Coronary artery (tissue), 2 donors: Measurements from ENCODE around the gene CADPS2.

Experiments
- DNase-seq: peaks from one replicate; pipeline ENCODE4 v3.0.0-alpha.2; 2017; ENCODE audit warnings: low spot score
- H3K27ac ChIP-seq, 2 donors: fragments of 200-600 bp; sonication (generic); one replicate each; pipeline ENCODE4 v1.5.1; 2016 to 2019
- H3K4me3 ChIP-seq: fragments of 200-600 bp; sonication (generic); 2 replicates; pipeline ENCODE4 v1.5.1; 2016; ENCODE audit warnings: mild to moderate bottlenecking, moderate library complexity
- TF ChIP-seq, protein P1 (sequence below): fragments of 200-600 bp; sonication (generic); IDR thresholded peaks from one replicate; pipeline ENCODE4 v1.5.1; 2019; ENCODE audit warnings: antibody characterized with exemption

CADPS2 gene

GRCh38 chr7:122724366-122724765 lies 161.9 kb downstream of the CADPS2 start:
- TF ChIP-seq, protein P1, sequence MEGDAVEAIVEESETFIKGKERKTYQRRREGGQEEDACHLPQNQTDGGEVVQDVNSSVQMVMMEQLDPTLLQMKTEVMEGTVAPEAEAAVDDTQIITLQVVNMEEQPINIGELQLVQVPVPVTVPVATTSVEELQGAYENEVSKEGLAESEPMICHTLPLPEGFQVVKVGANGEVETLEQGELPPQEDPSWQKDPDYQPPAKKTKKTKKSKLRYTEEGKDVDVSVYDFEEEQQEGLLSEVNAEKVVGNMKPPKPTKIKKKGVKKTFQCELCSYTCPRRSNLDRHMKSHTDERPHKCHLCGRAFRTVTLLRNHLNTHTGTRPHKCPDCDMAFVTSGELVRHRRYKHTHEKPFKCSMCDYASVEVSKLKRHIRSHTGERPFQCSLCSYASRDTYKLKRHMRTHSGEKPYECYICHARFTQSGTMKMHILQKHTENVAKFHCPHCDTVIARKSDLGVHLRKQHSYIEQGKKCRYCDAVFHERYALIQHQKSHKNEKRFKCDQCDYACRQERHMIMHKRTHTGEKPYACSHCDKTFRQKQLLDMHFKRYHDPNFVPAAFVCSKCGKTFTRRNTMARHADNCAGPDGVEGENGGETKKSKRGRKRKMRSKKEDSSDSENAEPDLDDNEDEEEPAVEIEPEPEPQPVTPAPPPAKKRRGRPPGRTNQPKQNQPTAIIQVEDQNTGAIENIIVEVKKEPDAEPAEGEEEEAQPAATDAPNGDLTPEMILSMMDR: no peak
- DNase-seq: no peak

DNA sequence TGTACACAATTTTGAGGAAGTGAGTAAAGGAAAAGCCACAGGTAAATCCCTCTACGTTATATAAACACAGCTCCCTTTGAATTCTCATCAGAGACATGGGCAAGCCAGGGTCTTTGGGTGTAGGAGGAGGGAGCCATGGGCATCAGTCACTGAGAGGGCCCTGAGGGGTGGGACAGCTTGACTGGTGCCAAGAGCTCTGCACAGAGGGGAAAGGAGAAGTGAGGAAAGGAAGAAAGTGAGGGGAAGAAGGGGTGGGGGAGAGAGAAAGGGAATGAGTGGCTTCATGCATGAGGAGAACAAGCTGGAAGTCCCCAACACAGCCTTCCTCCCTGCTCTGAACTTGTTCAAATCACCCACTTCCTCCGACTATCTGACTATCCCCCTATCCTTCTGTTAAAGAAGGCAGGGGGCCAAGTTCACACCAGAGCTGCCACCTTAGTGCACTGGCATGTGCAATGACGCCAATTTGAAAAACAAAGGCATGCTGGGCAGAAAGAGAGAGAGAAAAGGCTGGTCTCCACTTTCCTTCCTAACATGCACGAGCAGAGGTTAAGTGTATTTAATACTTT lies 167.2 kb downstream of the CADPS2 start:
- TF ChIP-seq, protein P1: no peak
- Histone ChIP-seq H3K27ac (no peak overlapping the region), H3K4me3 (no peak overlapping the region)
- no peak for DNase-seq

More at GRCh38 chr7:122724366-122724765, 161.9 kb downstream of the CADPS2 start:
- Histone ChIP-seq H3K27ac (no peak overlapping the region), H3K4me3 (no peak overlapping the region)

GRCh38 chr7:122717356-122718089 lies 168.7 kb downstream of the CADPS2 start:
- TF ChIP-seq, protein P1: no peak
- no peak overlapping the region for H3K27ac ChIP-seq
- DNase-seq: no peak
- no peak overlapping the region for H3K4me3 ChIP-seq

- no peak for DNase-seq
- Histone ChIP-seq H3K27ac (no peak overlapping the region), H3K4me3 (no peak overlapping the region)
- TF ChIP-seq, protein P1: no peak
Measured at GRCh38 chr7:122715183-122715582, 171.1 kb downstream of the CADPS2 start.

- TF ChIP-seq, protein P1: no peak
- no peak overlapping the region for H3K27ac ChIP-seq
- no peak overlapping the region for H3K4me3 ChIP-seq
- no peak for DNase-seq
Measured at GRCh38 chr7:122710916-122711315, 175.3 kb downstream of the CADPS2 start.

- TF ChIP-seq, protein P1: no peak
- DNase-seq: no peak
- Histone ChIP-seq H3K4me3 (no peak overlapping the region), H3K27ac (no peak overlapping the region)
Measured at GRCh38 chr7:122709930-122710646, 176.2 kb downstream of the CADPS2 start.
